MG63 (cell line): ENCODE data around the gene TMEM17. TPM values are rescaled to one million over a fixed set of nuclear protein-coding genes. Genes with fewer than 3 reads are reported as not detected.

Experiments
- DNase-seq: peaks from one replicate; pipeline ENCODE4 v3.0.0-alpha.2; 2020
- H3K27me3 ChIP-seq: fragments of 250-450 bp; sonication (Bioruptor Pico); 2 replicates; pipeline ENCODE4 v1.5.1; 2020; ENCODE audit warnings: mild to moderate bottlenecking, moderate library complexity
- H3K36me3 ChIP-seq: fragments of 250-450 bp; sonication (Bioruptor Pico); 2 replicates; pipeline ENCODE4 v1.5.1; 2020; ENCODE audit warnings: mild to moderate bottlenecking, moderate library complexity
- H3K4me3 ChIP-seq: fragments of 250-450 bp; sonication (Bioruptor Pico); 2 replicates; pipeline ENCODE4 v1.5.1; 2020; ENCODE audit warnings: mild to moderate bottlenecking, moderate library complexity
- H3K9me3 ChIP-seq: fragments of 250-450 bp; sonication (Bioruptor Pico); 2 replicates; pipeline ENCODE4 v1.5.1; 2020; ENCODE audit warnings: mild to moderate bottlenecking, moderate library complexity
- total RNA-seq: library from RNA; depleted of rRNA; stranded (reverse); fragments of >200 nt; shearing (Covaris generic); gene quantifications from 2 replicates; pipeline ENCODE4 v1.2.3, GENCODE V29; 2014; ENCODE audit warnings: low replicate concordance; rRNA removed

Gene TMEM17
- total RNA-seq, 1 experiment from 2014 or later: 2.6 TPM

- no peaks in the 10 kb centered on the region for H3K9me3 ChIP-seq
- no peaks in the 10 kb centered on the region for H3K27me3 ChIP-seq
- DNase-seq: no peak
- H3K4me3 ChIP-seq: no peak overlapping the region
- no peaks in the 10 kb centered on the region for H3K36me3 ChIP-seq
Observed at GRCh38 chr2:62452701-62453454, 53.1 kb downstream of the TMEM17 start.

GRCh38 chr2:62450716-62451191, 55.2 kb downstream of the TMEM17 start:
- DNase-seq: no peak
- Histone ChIP-seq H3K4me3 (no peak overlapping the region), H3K9me3 (no peaks in the 10 kb centered on the region), H3K36me3 (no peaks in the 10 kb centered on the region), H3K27me3 (no peaks in the 10 kb centered on the region)

Other genes with a start within 250 kb of the TMEM17 start
- gene EHBP1, start 199.5 kb upstream of the TMEM17 start, total RNA-seq: 14.3 and 24.3 TPM in 2 replicates